ES-I3 (cell line): ENCODE measurements around the gene SPR.

Experiments used
- H3K36me3 ChIP-seq: 2 replicates; pipeline ENCODE4 v1.6.1; 2013; ENCODE audit warnings: mild to moderate bottlenecking, low read length, control low read depth, moderate library complexity; ENCODE audit not compliant: insufficient read depth
- H3K4me1 ChIP-seq: 2 replicates; pipeline ENCODE4 v1.6.1; 2013; ENCODE audit warnings: mild to moderate bottlenecking, control low read depth, low read length; ENCODE audit not compliant: insufficient read depth
- H3K9ac ChIP-seq: 2 replicates; pipeline ENCODE4 v1.6.1; 2013; ENCODE audit warnings: low read depth, mild to moderate bottlenecking, low read length, moderate library complexity
- H3K9me3 ChIP-seq: 2 replicates; pipeline ENCODE4 v1.6.1; 2013; ENCODE audit warnings: mild to moderate bottlenecking, low read length, moderate library complexity; ENCODE audit not compliant: control insufficient read depth, insufficient read depth

SPR gene

GRCh38 chr2:72940361-72940760, 53.2 kb downstream of the SPR start:
- Histone ChIP-seq H3K9ac (no peak overlapping the region), H3K36me3 (no peaks in the 10 kb centered on the region; the same call in 1 of the 2 replicates), H3K9me3 (no peaks in the 10 kb centered on the region), H3K4me1 (peaks cover 9% of the 10 kb centered on the region; the same call in 1 of the 2 replicates)

- Histone ChIP-seq H3K9me3 (no peaks in the 10 kb centered on the region), H3K9ac (no peak overlapping the region), H3K4me1 (peaks cover 9% of the 10 kb centered on the region; the same call in 1 of the 2 replicates), H3K36me3 (no peaks in the 10 kb centered on the region; the same call in 1 of the 2 replicates)
Measured at GRCh38 chr2:72940786-72941185, 53.6 kb downstream of the SPR start.
